T-helper 1 cell treated with Interleukin-12 subunit alpha and Interleukin-12 subunit beta and Interleukin-4 antibody, amounts not matched to agents 30 μg/mL and 1 μg/mL, for 36 hours (primary cell): Measurements from ENCODE around the gene PIP5K1C.

ENCODE experiments used
- H3K27ac Mint-ChIP-seq: one replicate; pipeline ENCODE4 v1.8.0; 2021; ENCODE audit warnings: mild to moderate bottlenecking, mixed read lengths
- H3K27me3 Mint-ChIP-seq: one replicate; pipeline ENCODE4 v1.8.0; 2021; ENCODE audit warnings: low read depth, mixed read lengths
- H3K36me3 Mint-ChIP-seq: one replicate; pipeline ENCODE4 v1.8.0; 2021; ENCODE audit warnings: low read depth, mixed read lengths
- H3K4me1 Mint-ChIP-seq: one replicate; pipeline ENCODE4 v1.8.0; 2021; ENCODE audit warnings: low read depth, mixed read lengths
- H3K4me3 Mint-ChIP-seq: one replicate; pipeline ENCODE4 v1.8.0; 2021; ENCODE audit warnings: mild to moderate bottlenecking, moderate library complexity, mixed read lengths
- H3K9me3 Mint-ChIP-seq: one replicate; pipeline ENCODE4 v1.8.0; 2021; ENCODE audit warnings: mixed read lengths

Gene PIP5K1C

DNA sequence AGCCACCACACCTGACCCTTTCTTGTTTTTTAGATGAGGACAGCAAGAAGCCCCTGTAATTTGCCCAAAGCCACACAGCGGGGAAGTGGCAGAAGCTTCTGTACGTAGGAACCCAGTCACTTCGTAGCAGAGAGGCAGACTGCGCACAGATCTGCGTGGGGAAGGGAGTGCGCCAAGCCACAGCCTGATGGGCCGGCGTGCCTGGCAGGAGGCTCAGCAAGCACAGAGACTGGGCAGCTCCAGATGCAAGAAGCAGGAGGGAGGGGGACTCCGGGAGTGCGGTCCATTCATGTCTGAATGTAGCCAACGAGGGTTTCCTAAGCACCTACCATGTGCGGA lies 7.6 kb upstream of the PIP5K1C start:
- Mint-ChIP-seq H3K27me3 (peaks cover 5% of the 10 kb centered on the region), H3K9me3 (no peaks in the 10 kb centered on the region), H3K4me1 (peaks cover 2% of the 10 kb centered on the region), H3K36me3 (no peaks in the 10 kb centered on the region), H3K27ac (no peak overlapping the region), H3K4me3 (no peak overlapping the region)

GRCh38 chr19:3701200-3701599 lies 932 bp upstream of the PIP5K1C start:
- Mint-ChIP-seq H3K4me3 (no peak overlapping the region), H3K27ac (no peak overlapping the region), H3K27me3 (peaks cover 3% of the 10 kb centered on the region), H3K9me3 (no peaks in the 10 kb centered on the region), H3K36me3 (no peaks in the 10 kb centered on the region), H3K4me1 (peaks cover 9% of the 10 kb centered on the region)

DNA sequence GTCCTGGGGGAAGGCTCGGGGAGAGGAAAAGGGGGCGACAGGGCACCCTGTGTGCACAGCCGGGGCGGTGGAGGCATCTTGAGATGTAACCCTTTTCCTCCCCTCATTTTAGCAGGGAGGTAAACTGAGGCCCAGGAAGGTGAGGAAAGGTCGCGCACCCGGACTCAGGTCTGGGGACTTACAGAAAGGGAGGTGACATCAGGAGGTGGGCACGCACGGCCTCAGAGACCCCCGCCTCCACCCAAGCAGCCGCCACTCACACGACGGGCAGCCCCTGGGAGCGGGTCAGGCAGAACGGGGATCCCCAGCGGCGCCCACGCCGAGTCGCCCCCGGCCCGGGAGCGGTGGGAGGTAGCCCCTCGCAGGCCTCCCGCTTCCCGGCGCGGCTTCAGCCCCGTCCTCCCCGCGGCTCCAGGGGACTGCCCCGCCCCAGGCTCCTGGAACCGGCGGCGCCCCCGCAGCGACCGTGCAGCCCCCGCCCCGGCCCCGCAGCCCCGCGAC lies 477 bp downstream of the PIP5K1C start:
- Mint-ChIP-seq H3K9me3 (no peaks in the 10 kb centered on the region), H3K27me3 (peaks cover 3% of the 10 kb centered on the region), H3K27ac (peak overlapping the region; percentile 70), H3K4me3 (peak overlapping the region; percentile 87), H3K4me1 (peaks cover 7% of the 10 kb centered on the region), H3K36me3 (no peaks in the 10 kb centered on the region)

GRCh38 chr19:3698974-3699740 lies 1.1 kb downstream of the PIP5K1C start:
- peak overlapping the region; percentile 87 for H3K4me3 Mint-ChIP-seq
- no peaks in the 10 kb centered on the region for H3K36me3 Mint-ChIP-seq
- no peaks in the 10 kb centered on the region for H3K9me3 Mint-ChIP-seq
- peaks cover 3% of the 10 kb centered on the region for H3K27me3 Mint-ChIP-seq
- H3K27ac Mint-ChIP-seq: peak overlapping the region; percentile 70
- peaks cover 7% of the 10 kb centered on the region for H3K4me1 Mint-ChIP-seq

DNA sequence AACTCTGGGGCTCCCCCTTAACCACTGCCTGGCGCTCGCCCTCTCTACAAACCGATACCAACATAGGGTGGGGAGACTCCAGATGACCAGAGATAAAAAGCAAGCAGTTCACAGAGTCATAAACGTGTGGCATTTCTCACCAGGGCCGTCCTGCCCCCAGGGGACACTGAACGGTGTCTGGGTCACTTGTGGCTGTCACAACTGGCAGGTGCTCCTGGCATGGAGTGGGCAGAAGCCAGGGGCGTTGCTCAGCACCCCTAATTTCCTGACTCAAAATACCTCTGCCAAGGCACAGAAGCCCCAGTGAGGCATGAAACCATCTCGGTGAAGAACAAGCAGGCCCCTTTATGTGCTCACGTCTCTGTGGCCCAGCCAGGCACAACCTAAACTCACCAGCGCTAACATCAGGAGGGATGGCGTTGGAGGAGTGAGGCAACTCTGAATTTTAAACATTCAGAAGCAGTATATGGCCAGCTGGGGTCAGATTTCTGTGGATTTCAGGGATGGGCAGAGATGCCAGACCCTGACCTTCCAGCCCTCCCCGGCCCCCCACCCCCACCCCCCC lies 1.8 kb downstream of the PIP5K1C start:
- no peak overlapping the region for H3K27ac Mint-ChIP-seq
- H3K36me3 Mint-ChIP-seq: no peaks in the 10 kb centered on the region
- peaks cover 7% of the 10 kb centered on the region for H3K4me1 Mint-ChIP-seq
- peak overlapping the region; percentile 51 for H3K4me3 Mint-ChIP-seq
- no peaks in the 10 kb centered on the region for H3K9me3 Mint-ChIP-seq
- H3K27me3 Mint-ChIP-seq: peaks cover 3% of the 10 kb centered on the region

GRCh38 chr19:3697671-3698385 lies 2.4 kb downstream of the PIP5K1C start:
- Mint-ChIP-seq H3K4me1 (peaks cover 9% of the 10 kb centered on the region), H3K4me3 (peak overlapping the region; percentile 51), H3K36me3 (peaks cover under 1% of the 10 kb centered on the region), H3K27ac (no peak overlapping the region), H3K9me3 (no peaks in the 10 kb centered on the region), H3K27me3 (peaks cover 1% of the 10 kb centered on the region)

DNA sequence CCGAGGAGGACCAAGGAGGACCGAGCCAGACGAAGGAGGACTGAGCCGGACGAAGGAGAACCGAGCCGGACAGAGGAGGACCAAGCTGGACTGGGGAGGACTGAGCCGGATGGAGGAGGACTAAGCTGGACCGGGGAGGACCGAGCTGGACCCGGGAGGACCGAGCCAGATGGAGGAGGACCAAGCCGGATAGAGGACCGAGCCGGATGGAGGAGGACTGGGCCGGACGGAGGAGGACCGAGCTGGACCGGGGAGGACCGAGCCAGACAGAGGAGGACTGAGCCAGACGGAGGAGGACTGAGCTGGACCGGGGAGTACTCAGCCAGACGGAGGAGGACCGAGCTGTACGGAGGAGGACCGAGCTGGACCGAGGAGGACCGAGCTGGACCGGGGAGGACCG lies 3.2 kb downstream of the PIP5K1C start:
- no peak overlapping the region for H3K27ac Mint-ChIP-seq
- H3K36me3 Mint-ChIP-seq: peaks cover 1% of the 10 kb centered on the region
- H3K4me1 Mint-ChIP-seq: peaks cover 10% of the 10 kb centered on the region
- no peaks in the 10 kb centered on the region for H3K9me3 Mint-ChIP-seq
- H3K4me3 Mint-ChIP-seq: no peak overlapping the region
- no peaks in the 10 kb centered on the region for H3K27me3 Mint-ChIP-seq

- peaks cover 1% of the 10 kb centered on the region for H3K36me3 Mint-ChIP-seq
- peaks cover 10% of the 10 kb centered on the region for H3K4me1 Mint-ChIP-seq
- H3K9me3 Mint-ChIP-seq: no peaks in the 10 kb centered on the region
- no peak overlapping the region for H3K27ac Mint-ChIP-seq
- H3K4me3 Mint-ChIP-seq: no peak overlapping the region
- H3K27me3 Mint-ChIP-seq: no peaks in the 10 kb centered on the region
These were observed 3.6 kb downstream of the PIP5K1C start for GRCh38 chr19:3696660-3696995.

DNA sequence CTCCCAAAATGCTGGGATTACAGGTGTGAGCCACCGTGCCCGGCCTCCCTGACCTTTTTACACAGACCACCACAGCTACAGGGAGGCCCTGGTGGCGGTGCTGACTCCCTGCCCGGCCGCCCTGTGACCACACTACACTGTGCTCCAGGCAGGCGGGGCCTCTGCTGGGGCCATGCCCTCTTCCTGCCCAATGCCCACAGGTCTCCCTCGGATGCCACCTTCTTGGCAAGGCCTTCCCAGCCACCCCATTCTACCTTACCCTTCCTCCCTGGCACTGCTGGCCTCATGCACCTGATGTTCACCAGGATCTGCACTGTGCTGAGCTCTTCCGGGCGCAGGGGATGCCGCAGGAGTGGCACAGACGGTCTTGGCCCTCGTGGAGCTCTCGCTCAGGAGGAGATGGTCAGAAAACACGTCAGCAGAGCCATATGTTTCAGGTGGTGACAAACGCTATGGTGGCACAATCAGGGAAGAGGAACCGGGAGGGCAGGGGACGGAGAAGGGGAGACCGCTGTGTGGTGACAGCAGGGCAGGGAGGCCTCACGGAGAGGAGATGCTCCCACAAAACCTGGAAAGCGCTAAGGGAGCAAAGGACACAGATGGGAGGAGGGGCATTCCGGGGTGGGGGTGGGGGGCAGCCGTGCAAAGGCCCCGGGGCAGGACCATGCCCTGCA lies 4.1 kb downstream of the PIP5K1C start:
- H3K4me3 Mint-ChIP-seq: no peak overlapping the region
- H3K9me3 Mint-ChIP-seq: no peaks in the 10 kb centered on the region
- H3K27ac Mint-ChIP-seq: peak overlapping the region; percentile 34
- peaks cover 15% of the 10 kb centered on the region for H3K4me1 Mint-ChIP-seq
- peaks cover 1% of the 10 kb centered on the region for H3K36me3 Mint-ChIP-seq
- H3K27me3 Mint-ChIP-seq: no peaks in the 10 kb centered on the region

DNA sequence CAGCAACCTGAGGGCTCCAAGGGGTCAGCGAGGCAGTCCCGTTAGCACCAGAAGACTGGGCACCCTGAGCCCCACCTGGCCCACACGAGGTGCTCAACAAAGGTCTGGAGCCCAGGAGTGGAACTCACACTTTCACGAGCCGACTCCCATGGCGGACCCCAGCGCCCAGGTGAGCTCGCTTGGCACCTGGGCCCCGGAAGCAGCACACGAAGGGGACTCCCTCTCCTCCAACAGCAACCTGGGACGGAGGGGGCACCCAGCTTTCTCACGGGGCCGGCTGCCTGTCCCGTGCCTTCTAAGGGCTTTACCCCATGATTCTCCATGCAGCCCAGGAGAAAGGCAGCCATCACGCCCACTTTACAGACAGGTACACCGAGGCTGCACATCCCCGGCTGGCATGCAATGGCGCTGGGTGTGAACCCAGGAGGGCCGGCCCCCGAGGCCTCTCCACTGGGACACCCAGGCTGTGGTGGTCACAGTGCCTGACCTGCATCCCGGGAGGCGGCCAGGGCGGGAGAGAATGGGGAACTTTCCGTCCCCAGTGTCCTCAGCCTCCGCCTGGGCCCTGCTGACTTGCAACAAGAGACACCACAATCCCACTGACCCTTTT lies 5.0 kb downstream of the PIP5K1C start:
- Mint-ChIP-seq H3K27ac (no peak overlapping the region), H3K36me3 (peaks cover 5% of the 10 kb centered on the region), H3K9me3 (no peaks in the 10 kb centered on the region), H3K27me3 (no peaks in the 10 kb centered on the region), H3K4me1 (peaks cover 17% of the 10 kb centered on the region), H3K4me3 (no peak overlapping the region)

DNA sequence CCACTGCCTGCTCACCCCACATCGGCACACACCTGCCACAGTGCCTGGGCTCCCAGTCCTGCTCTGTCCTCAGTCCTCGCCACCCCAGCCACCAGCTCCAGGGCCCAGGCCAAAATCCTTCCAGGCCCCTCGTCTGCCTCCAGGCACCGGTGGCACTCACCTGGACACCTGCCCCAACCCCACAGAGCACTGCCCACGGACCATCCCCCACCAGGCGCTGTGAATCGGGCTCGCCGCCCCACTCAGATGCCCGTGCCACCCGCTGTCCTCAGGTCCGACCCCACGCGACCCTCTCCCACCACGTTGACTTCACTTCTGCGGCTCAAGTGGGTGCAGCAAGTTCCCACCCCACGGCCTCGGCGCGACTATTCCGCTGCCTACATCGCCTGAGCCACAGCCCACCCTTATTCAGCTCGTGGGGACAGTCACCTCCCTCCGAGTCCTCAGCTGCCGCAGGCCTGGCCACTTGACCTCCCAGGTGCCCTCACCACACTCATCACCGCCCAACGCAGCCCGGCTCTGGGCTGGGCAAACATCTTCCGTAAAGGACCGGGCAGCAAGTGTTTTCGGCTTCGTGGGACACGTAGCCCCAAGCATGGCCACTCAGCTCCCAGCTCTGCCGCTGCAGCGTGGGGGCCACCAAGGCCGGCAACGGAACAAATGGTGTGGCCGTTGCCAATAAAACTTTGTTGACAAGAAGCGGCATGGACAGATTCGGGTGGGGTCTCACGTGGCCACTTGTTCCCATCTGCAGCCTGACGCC lies 5.7 kb downstream of the PIP5K1C start:
- Mint-ChIP-seq H3K9me3 (no peaks in the 10 kb centered on the region), H3K27ac (no peak overlapping the region), H3K4me1 (peaks cover 21% of the 10 kb centered on the region), H3K27me3 (no peaks in the 10 kb centered on the region), H3K4me3 (no peak overlapping the region), H3K36me3 (peaks cover 5% of the 10 kb centered on the region)

DNA sequence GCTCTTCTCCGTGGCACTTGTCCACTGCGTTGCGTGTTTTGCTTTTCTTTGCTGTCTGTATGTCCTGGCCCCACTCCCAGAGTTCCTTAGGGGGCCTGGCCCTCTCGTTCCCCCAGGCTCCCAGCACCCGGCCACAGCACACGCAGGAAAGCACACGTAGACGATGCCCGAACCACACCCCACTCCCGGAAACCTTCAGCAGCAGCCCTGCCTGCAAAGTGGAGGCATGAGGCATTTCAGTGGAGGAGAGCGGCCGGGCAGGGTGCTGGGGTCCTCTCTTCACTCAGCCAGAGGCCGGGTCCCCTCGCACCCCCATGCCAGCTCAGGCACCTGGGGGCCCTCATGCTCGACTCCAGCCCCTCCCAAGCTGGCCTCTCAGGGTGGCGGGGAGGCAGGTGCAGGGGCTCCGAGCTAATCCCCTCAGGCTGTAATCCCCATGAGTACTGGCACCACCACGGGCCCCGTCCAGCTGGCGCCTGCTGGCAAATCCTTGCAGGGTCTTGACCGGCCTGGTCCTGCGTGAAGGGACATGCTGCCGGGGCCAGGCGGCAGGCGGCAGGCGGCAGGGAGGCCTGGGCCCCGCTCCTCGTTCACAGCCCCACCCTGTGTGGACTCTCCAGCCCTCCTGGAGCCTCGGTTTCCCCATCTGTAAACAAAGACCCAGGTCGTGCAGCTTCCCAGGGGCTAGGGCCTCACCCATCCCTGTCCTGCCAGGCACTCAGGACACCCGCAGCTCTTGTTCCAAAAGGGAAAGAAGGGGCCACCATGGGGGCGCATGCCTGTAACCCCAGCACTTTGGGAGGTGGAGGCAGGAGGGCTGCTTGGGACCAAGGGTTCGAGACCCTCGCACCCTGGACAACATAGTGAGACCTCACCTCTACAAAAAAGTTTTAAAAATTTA lies 7.0 kb downstream of the PIP5K1C start:
- peaks cover 5% of the 10 kb centered on the region for H3K36me3 Mint-ChIP-seq
- no peak overlapping the region for H3K4me3 Mint-ChIP-seq
- H3K9me3 Mint-ChIP-seq: no peaks in the 10 kb centered on the region
- no peaks in the 10 kb centered on the region for H3K27me3 Mint-ChIP-seq
- no peak overlapping the region for H3K27ac Mint-ChIP-seq
- H3K4me1 Mint-ChIP-seq: peaks cover 21% of the 10 kb centered on the region
